B cell (primary cell): ENCODE measurements around the gene NKD2.

Source experiments
- EZH2 ChIP-seq: IDR thresholded peaks from 2 replicates; pipeline ENCODE4 v1.6.1; 2012; ENCODE audit warnings: borderline replicate concordance, low read depth, mild to moderate bottlenecking, moderate library complexity, low read length; ENCODE audit not compliant: insufficient read depth, poor library complexity, severe bottlenecking
- TF ChIP-seq, protein P1 (sequence below): fragments of 200-600 bp; IDR thresholded peaks from one replicate; pipeline ENCODE4 v1.8.0; 2022; ENCODE audit warnings: antibody characterized with exemption, mild to moderate bottlenecking

DNA sequence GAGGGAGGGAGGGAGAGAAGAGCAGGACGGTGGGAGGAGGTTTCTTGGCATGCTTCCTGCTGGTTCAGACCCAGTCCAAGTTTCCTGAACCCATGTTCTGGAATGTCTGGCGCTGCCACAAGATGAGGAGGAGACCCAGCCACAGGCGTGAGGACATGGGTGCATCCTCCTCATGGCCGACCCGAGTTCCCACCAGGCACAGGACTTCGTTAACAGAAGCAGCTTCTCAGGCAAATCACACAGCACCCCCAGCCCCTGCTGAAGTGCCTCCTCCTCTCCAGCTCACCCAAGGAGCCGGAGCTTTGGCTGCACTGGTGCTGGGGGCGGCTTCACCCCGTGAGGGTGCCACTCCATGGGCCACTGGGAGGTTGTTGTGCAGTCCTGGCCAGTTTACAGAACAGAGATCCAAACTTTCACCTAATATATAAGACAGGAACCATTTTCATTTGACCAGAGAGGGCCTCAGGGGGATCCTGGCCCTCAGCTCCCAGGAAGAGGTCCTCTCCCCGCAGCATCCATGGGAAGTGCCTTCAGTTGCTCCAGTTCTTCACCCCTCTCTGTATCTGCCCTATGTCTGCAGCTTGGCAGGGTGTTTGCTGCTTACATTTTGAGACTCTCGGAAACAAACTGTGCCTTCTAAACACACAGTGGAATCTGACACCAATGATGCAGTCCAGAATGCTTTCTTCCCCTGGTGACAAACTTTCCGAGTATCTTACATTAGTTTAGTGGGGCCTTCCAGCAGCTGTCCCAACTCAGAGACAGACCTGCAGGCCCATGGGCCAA is 10.2 kb upstream of the NKD2 start:
- TF ChIP-seq, protein P1, sequence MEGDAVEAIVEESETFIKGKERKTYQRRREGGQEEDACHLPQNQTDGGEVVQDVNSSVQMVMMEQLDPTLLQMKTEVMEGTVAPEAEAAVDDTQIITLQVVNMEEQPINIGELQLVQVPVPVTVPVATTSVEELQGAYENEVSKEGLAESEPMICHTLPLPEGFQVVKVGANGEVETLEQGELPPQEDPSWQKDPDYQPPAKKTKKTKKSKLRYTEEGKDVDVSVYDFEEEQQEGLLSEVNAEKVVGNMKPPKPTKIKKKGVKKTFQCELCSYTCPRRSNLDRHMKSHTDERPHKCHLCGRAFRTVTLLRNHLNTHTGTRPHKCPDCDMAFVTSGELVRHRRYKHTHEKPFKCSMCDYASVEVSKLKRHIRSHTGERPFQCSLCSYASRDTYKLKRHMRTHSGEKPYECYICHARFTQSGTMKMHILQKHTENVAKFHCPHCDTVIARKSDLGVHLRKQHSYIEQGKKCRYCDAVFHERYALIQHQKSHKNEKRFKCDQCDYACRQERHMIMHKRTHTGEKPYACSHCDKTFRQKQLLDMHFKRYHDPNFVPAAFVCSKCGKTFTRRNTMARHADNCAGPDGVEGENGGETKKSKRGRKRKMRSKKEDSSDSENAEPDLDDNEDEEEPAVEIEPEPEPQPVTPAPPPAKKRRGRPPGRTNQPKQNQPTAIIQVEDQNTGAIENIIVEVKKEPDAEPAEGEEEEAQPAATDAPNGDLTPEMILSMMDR, result no peak
- TF ChIP-seq EZH2, result no peak
